Measurements from ENCODE around the gene HBG1. TPM values are rescaled to one million over a fixed set of nuclear protein-coding genes. Genes with fewer than 3 reads are reported as not detected.

The HBG1 gene
- total and polyA plus RNA-seq, 10 of the 15 experiments (the other 5 are each of a cell fraction or from before 2014, with no cell fraction given) = 0.84 to 2.3 (median 1.9) TPM; not detected in 5

GRCh38 chr11:5252919-5253265 is 3.2 kb upstream of the HBG1 start:
- Histone ChIP-seq H4K20me1 (ENCODE audit: control insufficient read depth, insufficient read depth) (no peaks in the 10 kb centered on the region), H3K27ac (ENCODE audit: control insufficient read depth, insufficient read depth) (no peak overlapping the region), H3K27me3 (replicated peaks in 1 of 2; ENCODE audit: control insufficient read depth in 2 of 2, insufficient read depth in 2 of 2, low read length in 1 of 2) (no peaks in the 10 kb centered on the region), H3K36me3 (ENCODE audit: control insufficient read depth in 2 of 2, insufficient read depth in 2 of 2, low read length in 1 of 2) (no peaks in the 10 kb centered on the region), H3K9me3 (replicated peaks; ENCODE audit: control insufficient read depth, insufficient read depth, low read length) (no peaks in the 10 kb centered on the region), H3K4me1 (ENCODE audit: control insufficient read depth, insufficient read depth, low read length) (no peaks in the 10 kb centered on the region), H3K9ac (ENCODE audit: control insufficient read depth, insufficient read depth, low read length) (no peak overlapping the region), H3K79me2 (ENCODE audit: control insufficient read depth, insufficient read depth, low read length) (no peaks in the 10 kb centered on the region), H2AFZ (ENCODE audit: control insufficient read depth, low read depth, low read length) (no peak overlapping the region), H3K4me3 (no peak overlapping the region), H3K4me2 (ENCODE audit: control insufficient read depth, insufficient read depth) (no peak overlapping the region)
- RAD21 ChIA-PET (ENCODE audit: unreplicated experiment) = no interaction called here
- ATAC-seq = no peak
- no peak for TF ChIP-seq CBFB (IDR thresholded peaks at IDR 0.05; ENCODE audit: low read depth)
- no peak for TF ChIP-seq HCFC1 (IDR thresholded peaks at IDR 0.05; ENCODE audit: low read length)
- TF ChIP-seq ZNF217 (IDR thresholded peaks at IDR 0.05) = no peak
- TF ChIP-seq NFXL1 (IDR thresholded peaks at IDR 0.05; ENCODE audit: borderline replicate concordance) = no peak
- TF ChIP-seq MAX (IDR thresholded peaks at IDR 0.05; ENCODE audit: low read depth, low read length) = no peak
- no peak for TF ChIP-seq PRDM15 (CRISPR knock-in tag; IDR thresholded peaks at IDR 0.05)
- TF ChIP-seq CHD1 (IDR thresholded peaks at IDR 0.05; ENCODE audit: low read depth, low read length) = no peak
- no peak for TF ChIP-seq RAD51 (IDR thresholded peaks at IDR 0.05)
- no peak for TF ChIP-seq IRF4 (IDR thresholded peaks at IDR 0.05; ENCODE audit: low read depth, low read length)
- TF ChIP-seq EGR1 (IDR thresholded peaks at IDR 0.05; ENCODE audit: borderline replicate concordance in 1 of 2, low read depth in 2 of 2, low read length in 2 of 2) = no peak
- no peak for TF ChIP-seq NFYA (IDR thresholded peaks at IDR 0.05; ENCODE audit: borderline replicate concordance, low read depth, low read length)
- TF ChIP-seq MLLT1 (IDR thresholded peaks at IDR 0.05) = no peak
- intact Hi-C loops (cut with micrococcal nuclease; ENCODE audit: unreplicated experiment) (no loop called here), in situ Hi-C loops (cut with MboI) (no loop called here)
- POLR2A ChIA-PET = no interaction called here
- no TSS peak for BruUV-seq (replicated peaks)
- no peak for FAIRE-seq
- CTCF ChIA-PET = no interaction called here
- DNase-seq (ENCODE audit: low read depth, low spot score) = no peak
- SMC1A ChIA-PET (ENCODE audit: uncharacterized antibody, unreplicated experiment) = no interaction called here
- 0% methylated on average over 1 of the region's 1 CpG for WGBS (ENCODE audit: insufficient coverage, insufficient replicate concordance, low lambda C conversion rate, missing lambda C conversion rate)

Data from GM12878 (cell line).